GM23248 (cell line): ENCODE results near the gene USP24. TPM values are rescaled to one million over a fixed set of nuclear protein-coding genes. Genes with fewer than 3 reads are reported as not detected.
A peak's percentile ranks its signal among the peaks of the same experiment; 100 is the strongest.
"Not testable (repeated sequence)": the region's sequence is repeated elsewhere in the genome, so short reads cannot be mapped to it uniquely, and the experiment has no call there.

Source experiments
- DNase-seq: peaks from one replicate; pipeline ENCODE4 v3.0.0-alpha.2; 2015
- H2AFZ ChIP-seq: fragments of 200-600 bp; sonication (generic); 2 replicates; pipeline ENCODE4 v1.6.1; 2016; ENCODE audit warnings: antibody characterized with exemption
- H3F3A ChIP-seq: fragments of 200-600 bp; sonication (generic); 2 replicates; pipeline ENCODE4 v1.6.1; 2016; ENCODE audit warnings: mild to moderate bottlenecking, antibody characterized with exemption, mixed run types; ENCODE audit not compliant: insufficient read depth
- H3K27ac ChIP-seq: fragments of 200-600 bp; sonication (generic); 2 replicates; pipeline ENCODE4 v1.5.1; 2016; ENCODE audit warnings: mild to moderate bottlenecking
- H3K27me3 ChIP-seq: fragments of 200-600 bp; sonication (generic); replicated peaks from 2 replicates; pipeline ENCODE4 v1.6.1; 2016; ENCODE audit warnings: mild to moderate bottlenecking; ENCODE audit not compliant: insufficient read depth
- H3K36me3 ChIP-seq: fragments of 200-600 bp; sonication (generic); 2 replicates; pipeline ENCODE4 v1.6.1; 2016; ENCODE audit warnings: low read depth, mild to moderate bottlenecking
- H3K4me1 ChIP-seq: fragments of 200-600 bp; sonication (generic); 2 replicates; pipeline ENCODE4 v1.6.1; 2016; ENCODE audit warnings: mild to moderate bottlenecking; ENCODE audit not compliant: insufficient read depth
- H3K4me2 ChIP-seq: fragments of 200-600 bp; sonication (generic); one replicate; pipeline ENCODE4 v1.6.1; 2016; ENCODE audit warnings: mild to moderate bottlenecking; ENCODE audit not compliant: unreplicated experiment
- H3K4me3 ChIP-seq: fragments of 200-600 bp; sonication (generic); 2 replicates; pipeline ENCODE4 v1.5.1; 2016; ENCODE audit warnings: mild to moderate bottlenecking
- H3K79me2 ChIP-seq: fragments of 200-600 bp; sonication (generic); 2 replicates; pipeline ENCODE4 v1.6.1; 2016; ENCODE audit warnings: mild to moderate bottlenecking; ENCODE audit not compliant: insufficient read depth
- H3K9ac ChIP-seq: fragments of 200-600 bp; sonication (generic); 2 replicates; pipeline ENCODE4 v1.6.1; 2016; ENCODE audit warnings: mild to moderate bottlenecking
- H3K9me2 ChIP-seq: fragments of 200-600 bp; sonication (generic); 2 replicates; pipeline ENCODE4 v1.6.1; 2016; ENCODE audit warnings: mixed run types, mild to moderate bottlenecking, moderate library complexity; ENCODE audit not compliant: insufficient read depth
- H3K9me3 ChIP-seq: fragments of 200-600 bp; sonication (generic); one replicate; pipeline ENCODE4 v1.6.1; 2017; ENCODE audit warnings: low read depth
- H4K20me1 ChIP-seq: fragments of 200-600 bp; sonication (generic); 2 replicates; pipeline ENCODE4 v1.6.0; 2016; ENCODE audit not compliant: insufficient read depth
- EZH2 ChIP-seq: fragments of 200-600 bp; sonication (generic); IDR thresholded peaks from 2 replicates; pipeline ENCODE4 v1.6.1; 2018; ENCODE audit warnings: antibody characterized with exemption, mild to moderate bottlenecking; ENCODE audit not compliant: insufficient read depth, poor library complexity, severe bottlenecking
- EZH2phosphoT487 ChIP-seq: fragments of 200-600 bp; sonication (generic); IDR thresholded peaks from 2 replicates; pipeline ENCODE4 v1.6.1; 2018; ENCODE audit warnings: antibody characterized with exemption, moderate library complexity, mild to moderate bottlenecking, low read depth; ENCODE audit not compliant: insufficient read depth
- WGBS, 2 experiments: methylation state at CpG; one replicate each; pipeline ENCODE4 v1.1.6; 2015 to 2017; ENCODE audit warnings: low lambda C conversion rate in 2 of 2, low coverage in 1 of 2; ENCODE audit errors: missing lambda C conversion rate in 2 of 2; 5-methylcytosine and 5-hydroxymethylcytosine counted together
- in situ Hi-C: fragments of 300-500 bp; cut with MboI; formaldehyde crosslinking; loops from 2 replicates; pipeline ENCODE4 v1.15.0; 2020
- polyA plus RNA-seq: library from polyadenylated mRNA; unstranded; fragments of >200 nt; fragmentation: Nextera tagmentation; extraction: Ambion mirVana; gene quantifications from 2 replicates; pipeline ENCODE4 v1.2.1, GENCODE V29; 2016
- total RNA-seq: library from RNA; depleted of rRNA; stranded (reverse); fragments of >200 nt; shearing (Covaris generic); gene quantifications from 2 replicates; pipeline ENCODE4 v1.2.3, GENCODE V29; 2014

Gene USP24
- total and polyA plus RNA-seq, 2 experiments from 2014 or later = 3.3 to 16.3 TPM

GRCh38 chr1:55037733-55038551 is 177.2 kb downstream of the USP24 start:
- TF ChIP-seq EZH2phosphoT487 (no peak), EZH2 (no peak)
- peaks cover 75% of the 10 kb centered on the region for H3K27me3 ChIP-seq
- H3K9ac ChIP-seq = no peak overlapping the region
- H4K20me1 ChIP-seq = no peaks in the 10 kb centered on the region
- no peak overlapping the region for H2AFZ ChIP-seq
- WGBS, 2 experiments = 92 to 99% methylated on average over 8 of the region's 8 CpGs
- H3F3A ChIP-seq = no peaks in the 10 kb centered on the region
- no peaks in the 10 kb centered on the region for H3K9me2 ChIP-seq
- no peaks in the 10 kb centered on the region for H3K36me3 ChIP-seq
- H3K4me2 ChIP-seq = no peak overlapping the region
- H3K27ac ChIP-seq = no peak overlapping the region
- no peak for DNase-seq
- H3K4me3 ChIP-seq = no peak overlapping the region
- no peaks in the 10 kb centered on the region for H3K4me1 ChIP-seq
- in situ Hi-C loops = no loop called here
- H3K79me2 ChIP-seq = no peaks in the 10 kb centered on the region
- no peaks in the 10 kb centered on the region for H3K9me3 ChIP-seq

GRCh38 chr1:55035904-55036303 is 179.3 kb downstream of the USP24 start:
- H3K9me2 ChIP-seq = no peaks in the 10 kb centered on the region
- no peaks in the 10 kb centered on the region for H3K4me1 ChIP-seq
- H3K36me3 ChIP-seq = no peaks in the 10 kb centered on the region
- no peaks in the 10 kb centered on the region for H3K9me3 ChIP-seq
- in situ Hi-C loops = no loop called here
- no peaks in the 10 kb centered on the region for H3F3A ChIP-seq
- H3K4me2 ChIP-seq = no peak overlapping the region
- H3K4me3 ChIP-seq = no peak overlapping the region
- no peak for DNase-seq
- peaks cover 58% of the 10 kb centered on the region for H3K27me3 ChIP-seq
- no peaks in the 10 kb centered on the region for H3K79me2 ChIP-seq
- H3K9ac ChIP-seq = no peak overlapping the region
- 65 to 79% methylated on average over 4 of the region's 4 CpGs for WGBS, 2 experiments
- H2AFZ ChIP-seq = no peak overlapping the region
- no peaks in the 10 kb centered on the region for H4K20me1 ChIP-seq
- H3K27ac ChIP-seq = no peak overlapping the region
- TF ChIP-seq EZH2 = no peak
- TF ChIP-seq EZH2phosphoT487 = no peak

- TF ChIP-seq EZH2 (no peak), EZH2phosphoT487 (no peak)
- Histone ChIP-seq H3K9me3 (no peaks in the 10 kb centered on the region), H3K9ac (no peak overlapping the region), H3K36me3 (no peaks in the 10 kb centered on the region), H3K9me2 (no peaks in the 10 kb centered on the region), H3K4me2 (no peak overlapping the region), H3K79me2 (no peaks in the 10 kb centered on the region), H4K20me1 (no peaks in the 10 kb centered on the region), H3K27me3 (peaks cover 45% of the 10 kb centered on the region), H3F3A (no peaks in the 10 kb centered on the region), H3K4me1 (no peaks in the 10 kb centered on the region), H2AFZ (no peak overlapping the region), H3K27ac (no peak overlapping the region), H3K4me3 (no peak overlapping the region)
- in situ Hi-C loops = no loop called here
- 33 to 42% methylated on average over 6 of the region's 6 CpGs for WGBS, 2 experiments
- DNase-seq = peak; percentile 39
Measured at GRCh38 chr1:55034476-55035133, 180.6 kb downstream of the USP24 start.

DNA sequence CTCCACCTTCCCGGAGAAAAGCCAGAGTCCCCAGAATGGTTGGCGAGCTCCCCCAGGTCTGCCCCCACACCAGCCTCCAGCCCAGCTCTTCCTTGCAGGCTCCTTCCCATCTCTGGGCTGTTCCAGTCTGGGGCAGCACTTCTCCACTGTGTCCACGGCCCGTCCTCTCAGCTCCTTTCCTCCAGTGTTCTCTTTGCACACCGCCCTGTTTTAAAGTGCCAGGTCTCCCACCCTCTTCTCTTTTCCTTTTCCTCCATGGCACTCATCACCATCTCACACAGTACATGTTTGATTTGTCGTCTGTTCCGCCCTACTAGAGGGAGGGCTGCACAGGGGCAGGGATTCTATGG is 181.9 kb downstream of the USP24 start:
- Histone ChIP-seq H3K4me3 (no peak overlapping the region), H3K36me3 (no peaks in the 10 kb centered on the region), H3K27ac (no peak overlapping the region), H3K9me3 (no peaks in the 10 kb centered on the region), H3K4me1 (no peaks in the 10 kb centered on the region), H3K9me2 (no peaks in the 10 kb centered on the region), H3K4me2 (no peak overlapping the region), H3K79me2 (no peaks in the 10 kb centered on the region), H3K27me3 (peaks cover 33% of the 10 kb centered on the region), H4K20me1 (no peaks in the 10 kb centered on the region), H3F3A (no peaks in the 10 kb centered on the region), H3K9ac (no peak overlapping the region), H2AFZ (no peak overlapping the region)
- no peak for TF ChIP-seq EZH2
- TF ChIP-seq EZH2phosphoT487 = no peak
- DNase-seq = no peak
- in situ Hi-C loops = no loop called here
- WGBS, 2 experiments = 49 to 53% methylated on average over 7 of the region's 7 CpGs

DNA sequence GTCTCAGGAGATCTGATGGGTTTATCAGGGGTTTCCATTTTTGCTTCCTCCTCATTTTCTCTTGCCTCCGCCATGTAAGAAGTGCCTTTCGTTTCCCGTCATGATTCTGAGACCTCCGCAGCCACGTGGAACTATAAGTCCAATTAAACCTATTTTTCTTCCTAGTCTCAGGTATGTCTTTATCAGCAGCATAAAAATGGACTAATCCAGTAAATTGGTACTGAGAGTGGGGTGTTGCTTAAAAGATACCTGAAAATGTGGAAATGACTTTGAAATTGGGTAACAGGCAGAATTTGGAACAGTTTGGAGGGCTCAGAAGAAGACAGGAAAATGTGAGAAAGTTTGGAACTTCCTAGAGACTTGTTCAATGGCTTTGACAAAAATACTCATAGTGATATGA is 184.1 kb downstream of the USP24 start:
- H2AFZ ChIP-seq, H3K4me3 ChIP-seq, H3K36me3 ChIP-seq, H3K79me2 ChIP-seq, H3K27ac ChIP-seq, H4K20me1 ChIP-seq, H3K9me2 ChIP-seq, H3K4me2 ChIP-seq, DNase-seq, H3F3A ChIP-seq, in situ Hi-C loops, H3K4me1 ChIP-seq, H3K9me3 ChIP-seq, H3K9ac ChIP-seq: not testable (repeated sequence)
- H3K27me3 ChIP-seq = peaks cover 18% of the 10 kb centered on the region
- WGBS, 2 experiments = 89 to 93% methylated on average over 5 of the region's 5 CpGs

- H3K9ac ChIP-seq, H3K9me3 ChIP-seq, H3K27me3 ChIP-seq, H3K4me1 ChIP-seq, DNase-seq, H3K4me2 ChIP-seq, H3K9me2 ChIP-seq, in situ Hi-C loops, H3K27ac ChIP-seq, H3F3A ChIP-seq, H3K36me3 ChIP-seq, H3K4me3 ChIP-seq, H2AFZ ChIP-seq, H3K79me2 ChIP-seq, H4K20me1 ChIP-seq: not testable (repeated sequence)
- WGBS, 2 experiments = 70 to 76% methylated on average over 3 of the region's 3 CpGs
Measured at GRCh38 chr1:55026682-55027081, 188.5 kb downstream of the USP24 start.

GRCh38 chr1:55024163-55024562 is 191.0 kb downstream of the USP24 start:
- in situ Hi-C loops, H3K4me3 ChIP-seq, H3K27ac ChIP-seq, H4K20me1 ChIP-seq, H3K4me2 ChIP-seq, H3K9me3 ChIP-seq, H3K36me3 ChIP-seq, H3K79me2 ChIP-seq, H3K9ac ChIP-seq, H3F3A ChIP-seq, DNase-seq, H3K9me2 ChIP-seq, H2AFZ ChIP-seq, H3K27me3 ChIP-seq, H3K4me1 ChIP-seq: not testable (repeated sequence)
- WGBS, 2 experiments = 62 to 64% methylated on average over 8 to 10 of the region's 10 CpGs
